ENCODE data around the gene ADI1. TPM values are rescaled to one million over a fixed set of nuclear protein-coding genes. Genes with fewer than 3 reads are reported as not detected.

ADI1 gene
- total and polyA plus RNA-seq, 10 donors: 31.8 to 106 (median 55.4) TPM

- peak; percentile 44 for DNase-seq
- 67 to 87% (median 77%) methylated on average over 7 to 9 of the region's 9 CpGs for WGBS, 5 donors
- no peaks in the 10 kb centered on the region for H3K27me3 ChIP-seq (replicated peaks in 1 of 7)
- no peak overlapping the region for H3K4me3 ChIP-seq
- intact Hi-C loops (cut with DNase I; ENCODE audit: low total_unique reads): no loop called here
- H3K9me3 ChIP-seq: peaks cover 0 to 10% (median 5%) of the 10 kb centered on the region in 8 donors
- H3K4me1 ChIP-seq: no peaks in the 10 kb centered on the region
- TF ChIP-seq POLR2A (IDR thresholded peaks at IDR 0.05) (no peak), POLR2AphosphoS5 (IDR thresholded peaks at IDR 0.05) (no peak)
- TF ChIP-seq, protein P1, sequence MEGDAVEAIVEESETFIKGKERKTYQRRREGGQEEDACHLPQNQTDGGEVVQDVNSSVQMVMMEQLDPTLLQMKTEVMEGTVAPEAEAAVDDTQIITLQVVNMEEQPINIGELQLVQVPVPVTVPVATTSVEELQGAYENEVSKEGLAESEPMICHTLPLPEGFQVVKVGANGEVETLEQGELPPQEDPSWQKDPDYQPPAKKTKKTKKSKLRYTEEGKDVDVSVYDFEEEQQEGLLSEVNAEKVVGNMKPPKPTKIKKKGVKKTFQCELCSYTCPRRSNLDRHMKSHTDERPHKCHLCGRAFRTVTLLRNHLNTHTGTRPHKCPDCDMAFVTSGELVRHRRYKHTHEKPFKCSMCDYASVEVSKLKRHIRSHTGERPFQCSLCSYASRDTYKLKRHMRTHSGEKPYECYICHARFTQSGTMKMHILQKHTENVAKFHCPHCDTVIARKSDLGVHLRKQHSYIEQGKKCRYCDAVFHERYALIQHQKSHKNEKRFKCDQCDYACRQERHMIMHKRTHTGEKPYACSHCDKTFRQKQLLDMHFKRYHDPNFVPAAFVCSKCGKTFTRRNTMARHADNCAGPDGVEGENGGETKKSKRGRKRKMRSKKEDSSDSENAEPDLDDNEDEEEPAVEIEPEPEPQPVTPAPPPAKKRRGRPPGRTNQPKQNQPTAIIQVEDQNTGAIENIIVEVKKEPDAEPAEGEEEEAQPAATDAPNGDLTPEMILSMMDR (IDR thresholded peaks at IDR 0.05 in 8 of 11, conservative IDR thresholded peaks at IDR 0.05 in 3 of 11): no peak
- no peak overlapping the region for H3K27ac ChIP-seq
- H3K36me3 ChIP-seq: peaks cover 0 to 42% (median 7%) of the 10 kb centered on the region in 6 donors
Measured at GRCh38 chr2:3487028-3487425, 32.3 kb downstream of the ADI1 start.

DNA sequence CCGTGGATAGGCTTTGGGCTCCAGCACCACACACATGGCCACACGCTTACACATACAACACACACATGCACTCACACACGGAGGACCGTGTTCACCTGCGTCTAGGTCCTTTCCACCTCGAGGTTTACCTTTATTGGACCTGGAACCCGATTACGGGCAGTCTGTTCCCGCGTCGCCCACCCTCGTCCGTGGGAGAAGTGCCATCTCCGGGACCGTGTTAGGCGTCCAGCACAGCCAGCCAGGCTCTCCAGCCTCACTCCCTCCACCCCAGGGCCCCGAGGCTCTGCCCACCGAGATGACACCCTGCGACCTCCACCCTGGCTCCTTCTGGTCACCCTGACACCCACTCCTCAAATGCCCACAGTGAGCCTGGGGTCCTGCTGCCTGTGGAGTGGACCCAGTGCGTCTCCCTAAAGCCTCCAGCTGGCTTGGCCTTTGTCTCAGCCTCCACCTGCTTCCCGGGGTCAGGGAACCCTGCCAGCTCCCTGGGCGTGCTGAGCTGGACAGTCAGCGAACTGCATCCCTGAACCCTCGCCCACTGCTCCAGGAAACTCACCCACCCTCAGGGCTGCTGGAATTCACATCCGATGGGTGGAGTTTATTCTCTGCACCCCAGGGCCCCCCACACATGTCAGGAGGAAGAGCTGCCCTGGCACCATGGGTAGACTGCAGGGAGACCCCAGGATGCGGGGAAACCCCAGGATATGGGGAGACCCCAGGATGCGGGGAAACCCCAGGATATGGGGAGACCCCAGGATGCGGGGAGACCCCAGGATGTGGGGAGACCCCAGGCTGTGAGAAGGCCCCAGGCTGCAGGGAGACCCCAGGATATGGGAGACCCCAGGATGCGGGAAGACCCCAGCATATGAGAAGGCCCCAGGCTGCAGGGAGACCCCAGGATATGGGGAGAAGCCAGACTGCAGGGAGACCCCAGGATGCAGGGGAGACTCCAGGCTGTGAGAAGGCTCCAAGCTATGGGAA, 33.0 kb downstream of the ADI1 start:
- TF ChIP-seq, protein P1 (IDR thresholded peaks at IDR 0.05 in 8 of 11, conservative IDR thresholded peaks at IDR 0.05 in 3 of 11): no peak
- peak in 1 of 3 donors; percentile 26 for TF ChIP-seq POLR2AphosphoS5 (IDR thresholded peaks at IDR 0.05)
- Histone ChIP-seq H3K27me3 (replicated peaks in 1 of 7) (no peaks in the 10 kb centered on the region), H3K36me3 (peaks cover 0 to 49% (median 7%) of the 10 kb centered on the region in 6 donors), H3K4me1 (no peaks in the 10 kb centered on the region), H3K4me3 (no peak overlapping the region), H3K9me3 (peaks cover 0 to 10% (median 5%) of the 10 kb centered on the region in 8 donors), H3K27ac (no peak overlapping the region)
- 92 to 97% (median 95%) methylated on average over 18 to 29 of the region's 29 CpGs for WGBS, 5 donors
- intact Hi-C loops (cut with DNase I; ENCODE audit: low total_unique reads): no loop called here
- peak; percentile 67 for DNase-seq

- Histone ChIP-seq H3K4me1 (peaks cover 0 to 4% (median 0%) of the 10 kb centered on the region in 6 donors), H3K36me3 (peaks cover 0 to 61% (median 8%) of the 10 kb centered on the region in 6 donors), H3K9me3 (peaks cover 0 to 10% (median 5%) of the 10 kb centered on the region in 8 donors), H3K27ac (no peak overlapping the region), H3K4me3 (no peak overlapping the region), H3K27me3 (replicated peaks in 1 of 7) (no peaks in the 10 kb centered on the region)
- intact Hi-C loops (cut with DNase I; ENCODE audit: low total_unique reads): no loop called here
- WGBS, 5 donors: 91 to 97% (median 95%) methylated on average over 11 of the region's 11 CpGs
- TF ChIP-seq POLR2A (IDR thresholded peaks at IDR 0.05): no peak
- no peak for TF ChIP-seq POLR2AphosphoS5 (IDR thresholded peaks at IDR 0.05)
- TF ChIP-seq, protein P1 (IDR thresholded peaks at IDR 0.05 in 8 of 11, conservative IDR thresholded peaks at IDR 0.05 in 3 of 11): no peak
- peak; percentile 66 for DNase-seq
Measured at GRCh38 chr2:3485166-3485565, 34.2 kb downstream of the ADI1 start.

Data from spleen (tissue), 11 donors.